IPS-11a (cell line): Measurements from ENCODE around the gene RETREG1.
"Not testable (repeated sequence)": the region's sequence is repeated elsewhere in the genome, so short reads cannot be mapped to it uniquely, and the experiment has no call there.

Experiments used
- H3K4me3 ChIP-seq: one replicate; pipeline ENCODE4 v1.5.1; 2013; ENCODE audit warnings: low read depth, low read length, control low read depth

The RETREG1 gene

DNA sequence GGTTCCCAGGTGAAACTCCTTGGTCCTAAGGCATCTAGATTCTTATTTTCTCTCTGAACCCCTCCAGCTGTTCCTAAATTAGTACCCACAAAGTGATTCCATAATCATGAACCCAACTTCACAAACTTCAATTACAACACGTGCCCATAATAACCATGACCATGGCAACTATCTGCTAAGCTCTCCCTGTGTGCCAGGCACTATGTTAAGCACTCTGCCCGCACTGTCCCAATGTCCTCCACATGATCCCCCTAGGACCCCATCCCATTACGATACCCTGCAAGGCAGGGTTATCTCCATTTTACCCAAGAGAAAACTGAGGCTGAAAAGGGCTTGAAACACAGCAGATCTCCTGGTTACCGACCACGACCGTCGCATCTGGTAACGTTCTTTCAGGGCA, 125.9 kb downstream of the RETREG1 start:
- H3K4me3 ChIP-seq = no peak overlapping the region

DNA sequence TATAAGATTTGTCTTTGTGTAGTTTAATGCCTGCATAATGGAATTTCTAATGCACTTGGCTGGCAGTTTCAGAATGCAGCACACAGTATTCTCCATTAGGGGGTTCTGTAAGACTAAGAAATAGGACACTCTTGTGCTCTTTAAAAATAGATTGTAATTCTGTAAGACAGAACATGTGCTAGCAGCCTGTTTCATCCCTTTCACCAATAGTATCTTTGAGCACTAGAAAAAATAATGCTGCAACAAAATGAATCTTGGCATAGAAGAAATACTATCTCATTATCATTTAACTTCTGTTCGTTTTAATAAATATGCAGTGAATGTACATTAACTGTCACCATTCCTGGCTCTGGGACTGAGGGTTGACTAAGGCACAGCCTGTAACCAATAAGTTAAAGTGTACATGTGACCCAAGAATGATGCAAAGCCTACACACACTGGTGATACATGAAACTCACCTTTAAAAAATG, 127.4 kb downstream of the RETREG1 start:
- no peak overlapping the region for H3K4me3 ChIP-seq

DNA sequence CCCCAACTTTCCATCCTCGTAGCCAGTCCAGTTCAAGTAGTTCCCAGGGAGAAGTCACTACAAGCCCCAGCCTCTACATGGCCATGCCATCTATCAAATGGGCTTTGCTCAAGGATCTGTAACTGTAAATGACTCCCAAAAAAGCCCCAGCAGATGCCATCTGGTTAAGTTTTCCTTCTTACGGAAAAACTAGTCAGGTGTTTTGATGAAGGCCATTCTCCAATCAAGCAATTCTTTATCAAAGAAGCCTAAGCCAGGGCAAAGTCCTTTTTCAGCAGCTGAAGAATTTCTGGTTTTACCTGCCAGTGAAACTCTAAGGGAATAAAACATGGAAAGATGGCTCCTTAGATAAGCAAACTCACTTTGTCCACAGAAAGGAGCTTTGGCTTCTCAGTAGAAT, 129.3 kb downstream of the RETREG1 start:
- H3K4me3 ChIP-seq = no peak overlapping the region

DNA sequence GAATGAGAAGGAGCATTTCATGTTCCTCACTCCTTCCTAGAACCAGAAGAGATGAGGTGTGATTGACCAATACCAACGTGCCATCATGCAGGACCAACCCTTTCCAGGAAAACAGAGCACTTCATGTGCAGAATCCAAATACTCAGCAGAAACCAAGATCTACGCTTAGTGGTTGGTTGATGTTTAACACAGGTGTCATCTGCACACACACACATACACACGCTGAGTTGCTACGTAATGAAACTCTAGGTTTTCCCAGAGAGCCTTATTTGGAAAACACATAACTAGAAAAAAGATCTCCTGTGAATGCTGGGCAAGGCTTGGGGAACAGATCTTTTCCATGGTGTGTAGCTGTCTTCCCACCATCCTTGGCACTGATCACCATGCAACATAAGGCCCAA, 130.1 kb downstream of the RETREG1 start:
- no peak overlapping the region for H3K4me3 ChIP-seq

DNA sequence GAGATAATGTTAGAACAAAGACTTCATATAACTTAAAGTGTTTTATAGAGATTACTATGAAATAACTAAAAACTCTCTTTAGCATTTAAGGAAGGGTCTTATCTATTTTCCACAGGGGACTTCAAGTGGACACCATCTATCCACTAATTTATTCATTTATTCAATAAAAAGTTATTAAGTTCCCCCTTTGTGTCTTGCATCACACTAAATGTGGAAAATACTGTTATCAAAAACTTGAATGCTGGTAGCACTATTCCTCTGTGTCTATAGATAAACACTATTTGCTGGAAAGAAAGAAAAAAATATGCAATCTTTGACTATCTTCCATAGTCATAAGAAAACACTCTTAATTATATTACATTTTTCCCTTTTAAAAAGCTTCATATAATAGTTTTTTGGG, 131.1 kb downstream of the RETREG1 start:
- no peak overlapping the region for H3K4me3 ChIP-seq

DNA sequence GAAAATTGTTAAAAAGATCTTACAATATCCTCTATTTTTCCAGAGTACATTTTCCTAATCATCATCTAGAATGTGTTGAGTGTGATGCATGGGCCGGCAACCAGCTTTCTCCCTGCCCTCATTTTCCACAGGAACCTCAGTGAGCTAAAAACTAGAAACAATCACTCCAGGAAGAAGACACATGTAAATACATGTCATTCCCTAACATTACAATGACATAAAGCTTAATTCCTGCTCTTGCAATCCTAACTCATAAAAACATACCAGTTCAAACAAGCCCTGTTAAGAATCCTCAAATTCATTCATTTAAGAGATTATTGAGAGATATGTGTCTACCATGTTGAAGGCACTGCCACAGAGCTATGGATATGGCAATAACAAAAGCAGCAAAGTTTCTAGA, 132.7 kb downstream of the RETREG1 start:
- H3K4me3 ChIP-seq = no peak overlapping the region

DNA sequence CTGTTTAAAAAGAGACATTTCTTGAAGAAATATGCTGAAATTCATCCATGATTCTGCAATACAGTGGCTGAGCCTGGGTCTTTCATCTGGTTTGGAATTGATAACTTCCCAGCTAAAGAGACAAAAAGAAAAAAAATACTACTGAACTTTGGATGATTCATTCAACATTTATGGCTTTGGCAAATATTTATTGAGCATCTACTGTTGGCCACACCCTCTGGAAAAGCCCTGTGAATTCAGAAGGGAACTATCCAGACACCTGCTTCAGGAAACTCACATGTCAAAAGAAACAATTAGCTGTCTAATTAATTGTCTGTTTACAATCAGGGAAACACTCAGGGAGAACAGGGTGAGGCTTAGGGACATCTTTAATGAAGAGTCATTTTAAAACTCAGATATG, 133.4 kb downstream of the RETREG1 start:
- H3K4me3 ChIP-seq = no peak overlapping the region

DNA sequence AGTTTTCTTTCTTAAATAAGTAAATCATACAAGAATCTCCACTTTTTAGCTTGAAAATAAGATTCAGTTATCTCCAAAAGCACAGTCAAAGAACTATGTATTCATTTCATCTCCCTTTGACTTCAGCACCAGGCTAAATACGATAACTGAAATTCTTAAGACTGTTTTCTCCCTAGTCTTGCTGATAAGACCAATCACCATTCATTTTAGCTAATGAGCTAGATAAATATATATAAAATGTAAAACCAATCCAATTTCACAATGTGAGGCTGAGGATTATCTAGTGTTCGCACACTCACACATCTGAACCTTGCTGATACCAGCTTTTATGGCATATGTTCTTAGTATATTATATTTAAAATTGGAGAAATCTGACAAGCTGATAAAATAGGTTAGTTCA, 133.9 kb downstream of the RETREG1 start:
- H3K4me3 ChIP-seq = no peak overlapping the region

DNA sequence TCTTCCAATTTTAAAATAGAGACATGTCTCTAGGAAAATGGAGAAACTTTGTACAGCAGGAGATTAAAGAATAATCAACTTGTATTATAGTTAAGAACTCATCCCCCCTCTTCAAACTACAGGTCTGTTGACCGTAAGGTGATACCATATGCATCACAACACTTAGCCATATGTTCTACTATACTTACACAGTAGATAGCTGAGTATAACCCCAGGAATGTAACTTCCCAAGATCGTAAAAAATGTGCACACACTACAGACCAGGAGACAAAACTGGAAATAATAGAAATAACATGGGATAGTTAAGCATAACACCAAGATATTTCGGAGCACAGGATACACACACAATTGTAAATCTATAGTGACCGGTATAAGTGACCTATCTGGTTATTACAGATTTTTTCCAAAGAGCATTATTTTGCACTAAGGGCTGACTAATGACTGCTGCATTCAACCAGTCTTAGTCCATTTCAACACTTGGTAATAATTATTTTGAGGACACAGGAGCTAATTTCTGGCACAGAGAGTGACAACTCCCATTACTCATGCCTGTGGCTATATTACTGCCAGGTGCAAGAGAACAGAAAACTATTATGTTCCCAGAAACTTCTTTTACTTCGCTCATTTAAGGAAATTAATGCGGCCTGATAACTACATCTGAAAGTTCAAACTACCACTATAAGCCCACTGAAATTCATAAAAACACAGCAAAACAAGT, 135.8 kb downstream of the RETREG1 start:
- H3K4me3 ChIP-seq = no peak overlapping the region

DNA sequence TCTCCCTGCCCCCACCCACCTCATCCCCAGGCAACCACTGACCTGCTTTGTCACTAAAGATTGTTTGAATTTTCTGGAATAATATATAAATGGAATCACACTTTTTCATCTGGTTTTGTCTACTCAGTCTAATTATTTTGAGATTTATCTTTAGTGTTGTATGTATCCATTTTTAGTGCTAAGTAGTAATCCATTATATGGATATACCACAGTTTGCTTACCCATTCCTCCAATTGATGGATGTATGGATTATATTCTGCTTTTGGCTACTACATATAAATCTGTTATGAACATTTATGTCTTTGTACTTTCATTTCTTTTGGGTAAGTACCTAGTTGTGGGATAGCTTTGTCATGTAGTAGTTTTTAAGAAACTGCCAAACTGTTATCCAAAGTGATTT, 136.7 kb downstream of the RETREG1 start:
- H3K4me3 ChIP-seq = no peak overlapping the region

DNA sequence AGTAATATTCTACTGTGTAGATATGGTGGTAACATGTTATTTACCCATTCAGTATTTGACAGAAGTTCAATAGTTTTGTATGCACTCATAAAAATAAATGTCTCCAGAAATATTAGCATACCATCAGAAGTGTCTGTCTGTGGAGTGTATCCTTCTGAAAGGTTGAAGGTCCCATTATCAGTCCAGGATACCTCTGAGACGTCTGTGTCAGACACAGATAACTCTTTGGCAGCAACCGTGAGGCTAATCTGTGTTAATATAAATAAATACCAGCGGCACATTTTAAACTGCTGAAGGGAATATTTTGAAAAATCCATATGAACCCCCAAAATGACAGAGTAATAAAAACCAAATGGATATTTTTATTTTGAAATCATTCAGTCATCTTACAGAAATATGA, 139.3 kb downstream of the RETREG1 start:
- no peak overlapping the region for H3K4me3 ChIP-seq

DNA sequence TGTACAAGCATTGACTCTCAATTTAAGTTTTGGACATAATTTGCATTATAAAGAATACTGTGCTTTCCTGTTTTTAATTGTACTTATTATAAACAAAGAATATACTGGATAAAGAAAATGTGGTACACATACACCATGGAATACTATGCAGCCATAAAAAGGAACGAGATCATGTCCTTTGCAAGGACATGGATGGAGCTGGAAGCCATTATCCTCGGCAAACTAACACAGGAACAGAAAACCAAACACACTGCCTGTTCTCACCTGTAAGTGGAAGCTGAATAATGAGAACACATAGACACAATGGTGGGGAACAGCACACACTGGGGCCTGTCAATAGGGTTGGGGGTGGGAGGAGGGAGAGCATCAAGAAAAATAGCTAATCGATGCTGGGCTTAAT, 140.4 kb downstream of the RETREG1 start:
- H3K4me3 ChIP-seq = not testable (repeated sequence)

DNA sequence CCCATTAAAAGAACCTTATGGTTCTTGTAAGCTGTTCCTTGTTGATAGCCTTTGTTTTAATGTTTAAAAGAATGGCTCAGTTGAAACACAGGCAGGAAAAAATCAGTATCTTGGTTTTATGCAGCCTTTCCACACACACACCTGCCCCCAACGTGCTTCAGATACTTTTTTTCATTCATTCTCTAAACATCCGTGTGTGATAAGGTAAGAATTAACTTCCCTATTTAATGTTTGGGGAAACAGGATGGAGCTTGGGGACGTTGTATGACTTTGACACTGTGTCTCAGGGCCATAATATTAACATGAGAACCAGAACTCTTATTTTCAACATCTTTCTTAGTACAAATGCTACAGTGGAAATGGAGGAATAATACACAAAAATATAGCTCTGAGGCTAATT, 145.4 kb downstream of the RETREG1 start:
- no peak overlapping the region for H3K4me3 ChIP-seq

DNA sequence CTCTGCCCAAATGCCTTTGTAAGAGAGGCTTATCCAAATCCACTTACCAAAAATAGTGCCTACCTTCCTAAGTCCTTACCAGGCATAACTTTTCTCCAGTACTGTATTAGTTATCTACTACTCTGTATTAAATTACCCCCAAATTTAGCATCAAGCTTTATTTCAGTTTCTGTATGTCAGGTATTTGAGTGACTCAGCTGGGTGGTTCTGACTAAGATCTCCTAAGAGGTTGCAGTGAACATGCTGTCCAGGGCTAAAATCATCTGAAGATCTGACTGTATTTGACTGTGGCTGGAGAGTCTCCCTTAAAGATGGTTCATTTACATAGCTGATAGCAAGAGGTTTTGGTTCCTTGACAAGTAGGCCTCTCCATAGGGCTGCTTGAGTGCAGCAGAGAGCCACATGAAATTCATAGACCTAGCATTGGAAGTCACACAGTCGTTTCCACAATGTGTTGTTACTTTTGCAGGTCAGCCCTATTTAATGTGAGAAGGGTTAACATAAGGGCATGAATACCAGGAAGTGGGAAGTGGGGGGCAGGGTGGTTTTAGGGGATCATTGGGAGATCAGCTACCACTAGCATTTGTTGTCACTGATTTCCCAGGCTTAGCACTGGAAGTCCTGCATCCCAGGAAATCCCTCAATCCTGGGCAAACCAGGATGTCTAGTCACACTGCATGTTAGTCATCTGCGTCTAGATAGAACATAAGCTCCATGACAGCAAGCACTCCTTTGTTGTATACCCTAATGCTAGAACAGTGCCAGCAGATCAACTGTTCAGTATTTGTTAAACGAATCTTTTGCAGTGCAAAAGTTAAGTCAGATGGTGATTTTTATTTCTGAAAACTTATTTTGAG, 149.2 kb downstream of the RETREG1 start:
- no peak overlapping the region for H3K4me3 ChIP-seq

DNA sequence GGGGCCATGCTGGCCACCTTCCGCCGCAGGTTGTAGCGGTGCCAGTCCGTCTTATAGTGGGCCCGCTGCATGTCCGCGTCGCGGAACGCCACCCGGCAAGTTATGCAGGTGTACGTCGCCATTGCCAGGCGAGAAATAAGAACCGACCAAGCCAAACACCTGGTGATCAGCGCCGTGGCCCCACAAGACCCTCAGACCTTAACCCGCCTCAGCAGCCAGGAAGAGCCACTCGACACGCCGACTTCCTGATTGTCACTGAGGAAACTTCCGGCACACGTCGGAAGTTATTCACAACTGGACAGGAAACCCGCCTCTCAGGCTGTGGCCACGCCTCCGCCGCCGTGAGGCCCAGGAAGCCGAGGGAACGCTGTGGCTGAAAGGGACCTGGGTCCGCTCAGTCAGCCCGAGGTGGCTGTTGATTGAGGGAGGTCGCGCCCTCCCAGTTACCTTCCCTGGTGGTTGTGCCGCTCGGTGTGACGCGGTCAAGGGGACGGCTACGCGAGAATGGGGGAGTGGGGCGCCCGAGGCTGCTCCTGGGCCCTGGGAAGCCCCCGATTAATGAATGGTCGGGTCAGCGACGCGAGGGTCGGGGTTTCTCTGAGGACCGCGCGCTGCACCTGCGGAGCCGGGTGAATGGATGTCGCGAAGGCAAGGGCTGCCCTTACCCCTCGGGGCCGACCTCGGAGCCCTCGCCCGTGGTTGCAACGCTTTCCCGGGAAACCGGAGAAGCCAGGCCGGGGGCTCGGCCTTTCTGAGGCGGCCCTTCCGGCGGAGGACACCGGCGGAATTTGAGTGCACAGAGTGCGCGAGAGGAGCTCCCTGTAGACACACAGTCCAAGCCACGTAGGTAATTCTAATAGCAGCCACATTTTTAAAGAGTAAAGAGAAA, 151.0 kb downstream of the RETREG1 start, which contains the start of gene ZNF622:
TSS of gene ZNF622 (minus strand) at position 257 of the 889 bp plus-strand sequence. CDS start at position 122, 135 bp downstream.
- peak within 1 kb of the TSS; percentile 94 for H3K4me3 ChIP-seq

DNA sequence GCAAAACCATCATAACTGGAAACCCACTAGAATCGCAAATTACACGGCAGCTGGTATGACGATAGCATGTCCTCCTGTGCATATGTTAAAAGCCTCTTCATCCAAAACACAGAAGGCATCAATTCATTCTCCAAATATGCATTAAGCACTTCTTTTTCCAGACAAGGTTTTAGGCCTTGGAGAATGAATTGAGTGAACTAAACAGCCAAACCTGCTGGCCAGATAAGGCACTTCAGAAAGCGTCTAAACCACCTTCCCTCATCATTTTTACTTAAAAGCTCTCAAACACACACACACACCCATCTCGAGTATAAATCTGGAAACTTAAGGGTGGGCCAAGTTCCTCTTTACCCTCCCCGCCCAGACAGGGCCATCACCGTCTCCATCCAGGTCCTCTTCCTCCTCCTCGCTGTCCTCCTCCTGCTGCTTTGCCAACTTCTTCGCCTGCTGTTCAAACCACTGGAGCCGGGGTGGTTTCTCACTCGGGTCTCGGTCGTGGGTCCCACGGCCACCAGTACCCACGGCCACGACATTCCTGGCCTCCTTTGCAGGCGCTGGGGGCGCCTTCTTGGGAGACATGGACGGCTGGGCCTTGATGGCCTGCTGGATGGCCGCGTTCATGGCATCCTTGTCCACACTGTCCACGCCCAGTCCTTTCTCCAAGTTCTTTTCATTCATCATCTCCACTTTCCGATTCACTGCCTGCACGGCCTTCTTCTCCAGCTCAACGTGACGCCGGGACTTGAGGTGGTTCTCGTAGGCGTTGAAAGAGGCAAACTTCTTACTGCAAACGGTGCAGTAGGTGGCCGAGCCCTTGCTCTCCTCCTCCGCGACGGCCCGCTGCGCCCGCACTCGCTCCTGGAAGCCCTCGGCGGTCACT, 151.9 kb downstream of the RETREG1 start:
- peak overlapping the region; percentile 94 for H3K4me3 ChIP-seq

DNA sequence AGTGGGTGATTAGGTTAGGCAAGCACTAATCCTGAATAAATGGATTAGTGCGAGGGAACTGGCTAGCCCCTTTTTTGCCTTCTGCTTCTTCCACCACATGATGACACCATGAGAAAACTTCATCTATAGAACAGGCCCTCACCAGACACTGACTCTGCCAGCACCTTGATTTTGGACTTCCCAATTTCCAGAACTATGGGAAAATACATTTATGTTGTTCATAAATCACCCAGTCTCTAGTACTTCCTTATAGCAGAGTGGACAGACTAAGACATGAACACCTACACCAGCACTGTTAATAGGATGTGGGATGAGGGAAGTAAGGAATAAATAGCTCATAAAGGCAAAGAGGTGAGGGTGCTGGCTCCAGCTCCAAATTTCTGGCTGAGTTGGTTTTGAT, 152.6 kb downstream of the RETREG1 start:
- H3K4me3 ChIP-seq = peak overlapping the region; percentile 94

DNA sequence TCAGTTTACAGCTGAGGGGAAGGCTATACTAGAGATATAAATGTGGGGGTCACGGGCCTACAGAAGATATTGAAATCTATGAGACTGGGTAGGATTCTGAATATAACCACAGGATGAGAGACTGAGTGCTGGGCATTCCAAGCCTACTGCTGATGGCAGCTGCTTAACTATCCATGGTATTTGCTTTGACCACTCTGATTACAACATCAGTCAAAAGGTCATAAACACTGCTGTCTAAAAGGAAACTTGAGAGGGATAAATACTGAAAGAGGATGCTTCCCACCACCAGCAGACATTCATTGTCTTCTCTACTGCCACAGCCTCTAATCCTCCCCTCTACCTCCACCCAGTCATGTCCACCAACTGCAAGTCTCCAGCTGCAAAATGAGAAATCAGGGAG, 155.0 kb downstream of the RETREG1 start:
- H3K4me3 ChIP-seq = no peak overlapping the region

DNA sequence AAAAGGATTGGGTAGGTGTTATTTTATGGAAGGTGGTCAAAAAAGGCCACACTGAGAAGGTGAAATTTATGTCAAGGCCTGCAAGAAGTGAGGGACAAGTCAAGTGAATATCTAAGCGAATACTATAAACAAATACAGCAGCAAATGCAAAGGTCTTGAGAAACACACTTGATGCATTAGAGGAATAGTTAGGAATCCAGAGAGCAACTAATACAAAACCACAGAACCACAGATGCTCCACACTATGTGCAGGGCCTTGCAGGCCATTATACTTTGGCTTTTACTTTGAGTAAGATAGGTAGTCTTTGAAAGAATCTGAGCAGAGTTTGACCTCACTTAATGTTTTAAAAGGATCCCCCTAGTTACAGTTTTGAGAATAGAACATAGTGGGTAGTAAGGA, 155.8 kb downstream of the RETREG1 start:
- no peak overlapping the region for H3K4me3 ChIP-seq

DNA sequence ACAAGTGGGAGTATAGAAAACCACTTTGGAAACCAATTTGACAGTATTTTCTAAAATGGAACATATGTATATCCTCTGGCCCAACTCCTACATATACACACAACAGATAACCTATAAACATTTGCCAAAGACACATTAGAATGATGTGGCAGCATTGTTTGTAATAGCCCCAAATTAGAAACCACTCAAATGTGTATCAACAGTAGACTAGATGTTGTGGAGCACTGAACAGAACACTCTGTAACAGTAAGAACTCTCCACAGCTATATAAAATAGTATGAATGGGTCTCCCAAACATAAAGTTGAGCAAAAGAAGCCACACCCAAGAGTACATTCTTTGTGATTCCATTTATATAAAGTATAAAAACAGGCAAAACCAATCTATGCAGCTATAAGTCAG, 157.3 kb downstream of the RETREG1 start:
- H3K4me3 ChIP-seq = no peak overlapping the region
